Subcutaneous adipose tissue (tissue), 4 donors: ENCODE results near the gene ZNF536. TPM values are rescaled to one million over a fixed set of nuclear protein-coding genes. Genes with fewer than 3 reads are reported as not detected.

Experiments used
- CTCF ChIP-seq: fragments of 450-650 bp; IDR thresholded peaks from one replicate; pipeline ENCODE4 v1.5.1; 2016; ENCODE audit warnings: low read depth, mild to moderate bottlenecking, control low read depth, antibody characterized with exemption, moderate library complexity
- total RNA-seq, 4 donors: library from RNA; depleted of rRNA; stranded (reverse); fragments of >200 nt; gene quantifications; one replicate each; pipeline ENCODE4 v1.1.0, GENCODE V29; 2016

Gene ZNF536
- total RNA-seq, 4 donors from 2014 or later: under 0.01 to 0.17 TPM; not detected in 2

- no peak for TF ChIP-seq CTCF
Observed at GRCh38 chr19:30355586-30355985, 16.6 kb upstream of the ZNF536 start.

DNA sequence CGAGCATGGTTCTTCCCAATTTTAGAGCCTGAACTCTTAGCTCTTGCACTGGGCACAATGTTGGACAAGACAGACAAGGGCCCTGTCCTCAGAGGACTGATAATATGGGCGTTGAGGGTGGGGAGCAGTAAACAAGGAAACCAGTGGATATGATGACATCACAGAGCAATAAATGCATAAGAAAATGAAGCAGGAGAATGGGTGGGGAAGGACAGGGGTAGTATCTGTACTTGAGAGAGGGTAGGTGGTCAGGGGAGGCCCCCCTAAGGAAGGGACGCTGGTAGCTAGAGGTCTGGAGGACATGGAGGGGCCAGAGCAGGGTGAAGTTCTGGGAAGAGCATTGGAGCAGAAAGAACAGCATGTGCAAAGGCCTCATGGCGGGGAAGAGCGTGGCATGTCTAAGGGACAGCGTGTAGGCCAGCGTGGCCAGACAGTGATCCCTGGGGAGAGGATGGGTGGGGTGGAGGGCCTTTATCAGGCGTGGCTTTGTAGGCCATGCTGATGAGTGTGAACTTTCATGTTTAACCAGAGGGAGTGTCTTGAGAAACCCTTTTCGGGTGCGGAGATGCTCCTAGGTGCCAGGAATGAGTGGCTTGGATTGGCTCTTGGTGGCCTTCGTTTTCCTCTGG lies 15.1 kb upstream of the ZNF536 start:
- TF ChIP-seq CTCF: no peak

- no peak for TF ChIP-seq CTCF
Observed at GRCh38 chr19:30357580-30357954, 14.6 kb upstream of the ZNF536 start.

- no peak for TF ChIP-seq CTCF
Observed at GRCh38 chr19:30358319-30358718, 13.9 kb upstream of the ZNF536 start.

DNA sequence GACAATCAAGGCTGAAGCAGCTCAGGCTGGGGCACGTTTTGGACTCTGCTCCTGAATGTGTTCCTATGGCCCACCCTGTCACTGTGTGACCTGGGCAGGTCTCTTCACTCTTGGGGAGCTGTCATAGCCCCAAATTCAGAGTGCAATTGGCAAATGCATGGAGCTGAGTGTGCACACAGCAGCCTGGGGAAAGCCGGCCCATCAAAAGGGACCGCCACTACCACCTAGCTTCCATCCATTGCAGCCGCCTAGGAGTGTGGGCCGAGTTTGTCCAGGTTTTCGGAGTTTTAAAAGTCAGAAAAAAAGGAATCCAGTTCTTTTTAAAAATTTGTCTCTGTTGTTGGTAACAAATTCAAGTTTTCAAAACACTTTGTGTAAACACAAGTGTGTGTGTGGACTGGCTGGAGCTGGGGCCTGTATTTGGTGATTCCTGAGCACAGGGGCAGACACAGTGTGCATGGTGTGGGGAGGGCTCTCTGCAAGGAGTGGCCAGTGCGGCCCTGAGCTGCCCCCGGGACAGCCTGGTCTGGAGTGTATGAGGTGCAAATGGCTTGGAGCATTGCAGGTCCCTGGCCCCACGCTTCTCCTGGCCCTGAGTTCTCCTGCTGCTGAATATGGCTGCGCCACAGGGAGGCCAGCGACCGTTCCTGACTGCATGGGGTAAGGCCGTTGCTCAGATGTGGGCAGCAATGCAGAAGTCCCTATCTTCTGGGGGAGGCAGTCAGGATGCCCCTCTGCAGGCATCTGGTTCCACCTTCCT lies 13.2 kb upstream of the ZNF536 start:
- TF ChIP-seq CTCF: no peak

DNA sequence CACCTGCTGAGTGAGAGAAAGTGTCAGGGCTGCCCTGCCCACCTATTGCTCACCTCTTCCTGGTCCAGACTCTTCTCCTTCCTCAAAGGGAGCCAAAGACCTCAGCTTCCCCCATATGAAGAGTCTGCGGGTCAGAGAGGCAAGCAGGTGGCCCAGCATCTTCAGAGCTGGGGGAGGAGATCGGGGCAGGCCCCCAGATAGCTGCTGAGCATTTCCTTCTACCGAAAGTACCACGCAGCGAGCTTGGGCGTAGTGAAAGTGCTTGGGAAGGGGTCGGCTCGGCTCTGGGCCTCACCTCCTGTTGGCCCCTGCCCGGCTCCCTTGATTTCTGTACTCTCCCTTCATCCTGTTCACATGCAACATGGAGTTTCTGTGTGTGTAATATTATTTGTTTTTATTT lies 12.2 kb upstream of the ZNF536 start:
- no peak for TF ChIP-seq CTCF

GRCh38 chr19:30360376-30361106 lies 11.6 kb upstream of the ZNF536 start:
- no peak for TF ChIP-seq CTCF
